ENCODE measurements around the gene GPR132.

- TF ChIP-seq CTCF (conservative IDR thresholded peaks at IDR 0.05; ENCODE audit: low read depth in 2 of 2) (no peak), POLR2AphosphoS5 (IDR thresholded peaks at IDR 0.05; ENCODE audit: low read depth) (no peak), ZNF114 (CRISPR knock-in tag; IDR thresholded peaks at IDR 0.05) (no peak), REST (IDR thresholded peaks at IDR 0.05; ENCODE audit: unreplicated experiment) (no peak), EZH2phosphoT487 (IDR thresholded peaks at IDR 0.05; ENCODE audit: unreplicated experiment) (no peak), EZH2 (IDR thresholded peaks at IDR 0.05; ENCODE audit: low read depth, unreplicated experiment) (no peak), ZNF331 (CRISPR knock-in tag; IDR thresholded peaks at IDR 0.05; ENCODE audit: low read depth) (no peak), CREB1 (CRISPR knock-in tag; IDR thresholded peaks at IDR 0.05; ENCODE audit: low read depth) (no peak), JUNB (IDR thresholded peaks at IDR 0.05; ENCODE audit: unreplicated experiment) (no peak), STAT1 (IDR thresholded peaks at IDR 0.05; ENCODE audit: unreplicated experiment) (no peak), ZNF462 (CRISPR knock-in tag; IDR thresholded peaks at IDR 0.05) (no peak)
- TF ChIP-seq, protein P1, sequence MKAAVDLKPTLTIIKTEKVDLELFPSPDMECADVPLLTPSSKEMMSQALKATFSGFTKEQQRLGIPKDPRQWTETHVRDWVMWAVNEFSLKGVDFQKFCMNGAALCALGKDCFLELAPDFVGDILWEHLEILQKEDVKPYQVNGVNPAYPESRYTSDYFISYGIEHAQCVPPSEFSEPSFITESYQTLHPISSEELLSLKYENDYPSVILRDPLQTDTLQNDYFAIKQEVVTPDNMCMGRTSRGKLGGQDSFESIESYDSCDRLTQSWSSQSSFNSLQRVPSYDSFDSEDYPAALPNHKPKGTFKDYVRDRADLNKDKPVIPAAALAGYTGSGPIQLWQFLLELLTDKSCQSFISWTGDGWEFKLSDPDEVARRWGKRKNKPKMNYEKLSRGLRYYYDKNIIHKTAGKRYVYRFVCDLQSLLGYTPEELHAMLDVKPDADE (IDR thresholded peaks at IDR 0.05): no peak
Measured at GRCh38 chr14:105050551-105050897, 14.7 kb downstream of the GPR132 start.
